NCI-H510A treated with DMSO at 0.1 percent for 48 hours (cell line): ENCODE measurements around the gene PPM1H.
"Not testable (repeated sequence)": the region's sequence is repeated elsewhere in the genome, so short reads cannot be mapped to it uniquely, and the experiment has no call there.

Experiments
- DNase-seq: peaks from one replicate; lab custom pipeline; 2025; lab: John Stamatoyannopoulos, UW

Gene PPM1H

GRCh38 chr12:62732861-62733427, 202.0 kb downstream of the PPM1H start:
- DNase-seq, result no peak

GRCh38 chr12:62731055-62731820, 203.7 kb downstream of the PPM1H start:
- peak; percentile 36 for DNase-seq

GRCh38 chr12:62730649-62731048, 204.3 kb downstream of the PPM1H start:
- no peak for DNase-seq

- DNase-seq, result not testable (repeated sequence)
Observed at GRCh38 chr12:62729579-62730544, 205.1 kb downstream of the PPM1H start.

- DNase-seq, result no peak
Observed at GRCh38 chr12:62728741-62729140, 206.2 kb downstream of the PPM1H start.

GRCh38 chr12:62726471-62726980, 208.4 kb downstream of the PPM1H start:
- DNase-seq, result no peak

GRCh38 chr12:62725781-62726180, 209.2 kb downstream of the PPM1H start:
- DNase-seq, result no peak

- peak; percentile 21 for DNase-seq
Observed at GRCh38 chr12:62724947-62725451, 210.0 kb downstream of the PPM1H start.

- DNase-seq, result no peak
Observed at GRCh38 chr12:62724285-62724684, 210.7 kb downstream of the PPM1H start.

- peak; percentile 48 for DNase-seq
Observed at GRCh38 chr12:62722971-62723680, 211.8 kb downstream of the PPM1H start.

- peak; percentile 91 for DNase-seq
Observed at GRCh38 chr12:62720661-62721330, 214.2 kb downstream of the PPM1H start.

GRCh38 chr12:62720025-62720424, 214.9 kb downstream of the PPM1H start:
- DNase-seq, result no peak

GRCh38 chr12:62718762-62719426, 216.1 kb downstream of the PPM1H start:
- DNase-seq, result no peak

GRCh38 chr12:62717643-62718042, 217.3 kb downstream of the PPM1H start:
- DNase-seq, result peak; percentile 27

GRCh38 chr12:62716866-62717525, 218.0 kb downstream of the PPM1H start:
- no peak for DNase-seq

- no peak for DNase-seq
Observed at GRCh38 chr12:62716037-62716436, 218.9 kb downstream of the PPM1H start.

- DNase-seq, result peak; percentile 76
Observed at GRCh38 chr12:62714774-62715721, 219.9 kb downstream of the PPM1H start.

- peak; percentile 76 for DNase-seq
Observed at GRCh38 chr12:62714181-62714773, 220.7 kb downstream of the PPM1H start.
